HEK293 (cell line): ENCODE data around the gene CCNT1.

Experiments
- CTCF ChIA-PET: fragments of 350-600 bp; formaldehyde crosslinking; extraction: SDS; loops from one replicate; lab custom pipeline; 2021; ENCODE audit warnings: antibody characterized with exemption; lab: Yijun Ruan, JAX
- POLR2A ChIA-PET: fragments of 300-600 bp; formaldehyde crosslinking; extraction: SDS; loops from one replicate; lab custom pipeline; 2020; ENCODE audit warnings: antibody characterized with exemption, inconsistent platforms; lab: Yijun Ruan, JAX
- H3K27ac ChIP-seq: fragments of 200-500 bp; sonication (Bioruptor generic); 2 replicates; pipeline ENCODE4 v1.5.1; 2014; ENCODE audit warnings: low read depth, low read length, control low read depth, inconsistent platforms; ENCODE audit errors: extremely low read depth
- H3K36me3 ChIP-seq, 2 experiments: fragments of 200-500 bp in 1 of 2; sonication (Bioruptor generic) in 1 of 2; 1 replicate in 1 of 2; 2 replicates in 1 of 2; pipeline ENCODE4 v1.5.1; 2014 to 2017; ENCODE audit warnings: inconsistent platforms in 2 of 2, low read length in 2 of 2; ENCODE audit not compliant: control insufficient read depth in 2 of 2, insufficient read depth in 1 of 2
- H3K4me1 ChIP-seq: fragments of 200-500 bp; sonication (Bioruptor generic); 2 replicates; pipeline ENCODE4 v1.5.1; 2014; ENCODE audit warnings: mild to moderate bottlenecking, low read length, inconsistent platforms; ENCODE audit not compliant: control insufficient read depth, insufficient read depth
- H3K4me3 ChIP-seq: 2 replicates; pipeline ENCODE4 v1.5.1; 2011; ENCODE audit warnings: low read depth, mild to moderate bottlenecking, control low read depth, low read length, moderate library complexity
- H3K9me3 ChIP-seq: fragments of 200-500 bp; sonication (Bioruptor generic); 2 replicates; pipeline ENCODE4 v1.5.1; 2014; ENCODE audit warnings: low read depth, low read length, inconsistent platforms; ENCODE audit not compliant: control insufficient read depth, insufficient read depth
- BCL6B ChIP-seq: fragments of 450-650 bp; formaldehyde crosslinking; IDR thresholded peaks from 2 replicates; pipeline ENCODE4 v1.5.1; 2017; ENCODE audit warnings: missing biosample characterization, missing genetic modification characterization
- GLIS1 ChIP-seq: fragments of 450-650 bp; formaldehyde crosslinking; IDR thresholded peaks from 2 replicates; pipeline ENCODE4 v1.5.1; 2016; ENCODE audit warnings: missing biosample characterization, missing genetic modification characterization
- KLF9 ChIP-seq: fragments of 450-650 bp; formaldehyde crosslinking; IDR thresholded peaks from 2 replicates; pipeline ENCODE4 v1.5.1; 2016; ENCODE audit warnings: missing biosample characterization, missing genetic modification characterization, low read depth
- RBAK ChIP-seq: fragments of 450-650 bp; formaldehyde crosslinking; IDR thresholded peaks from 2 replicates; pipeline ENCODE4 v1.5.1; 2016; ENCODE audit warnings: missing biosample characterization, missing genetic modification characterization
- SCRT1 ChIP-seq: fragments of 450-650 bp; formaldehyde crosslinking; IDR thresholded peaks from 2 replicates; pipeline ENCODE4 v1.5.1; 2016; ENCODE audit warnings: missing biosample characterization, missing genetic modification characterization, borderline replicate concordance
- SCRT2 ChIP-seq: fragments of 450-650 bp; formaldehyde crosslinking; IDR thresholded peaks from 2 replicates; pipeline ENCODE4 v1.5.1; 2016; ENCODE audit warnings: missing biosample characterization, missing genetic modification characterization
- ZBTB21 ChIP-seq: fragments of 450-650 bp; formaldehyde crosslinking; IDR thresholded peaks from 2 replicates; pipeline ENCODE4 v1.5.1; 2017; ENCODE audit warnings: missing biosample characterization, missing genetic modification characterization
- ZFP37 ChIP-seq: fragments of 450-650 bp; formaldehyde crosslinking; IDR thresholded peaks from 2 replicates; pipeline ENCODE4 v1.5.1; 2016; ENCODE audit warnings: missing biosample characterization, missing genetic modification characterization
- ZFP41 ChIP-seq: fragments of 450-650 bp; formaldehyde crosslinking; IDR thresholded peaks from 2 replicates; pipeline ENCODE4 v1.5.1; 2016; ENCODE audit warnings: missing biosample characterization, missing genetic modification characterization, borderline replicate concordance
- ZNF10 ChIP-seq: fragments of 450-650 bp; formaldehyde crosslinking; IDR thresholded peaks from 2 replicates; pipeline ENCODE4 v1.5.1; 2017; ENCODE audit warnings: missing biosample characterization, missing genetic modification characterization
- ZNF140 ChIP-seq: fragments of 450-650 bp; formaldehyde crosslinking; IDR thresholded peaks from 2 replicates; pipeline ENCODE4 v1.5.1; 2016; ENCODE audit warnings: missing biosample characterization, missing genetic modification characterization
- ZNF202 ChIP-seq: fragments of 450-650 bp; formaldehyde crosslinking; IDR thresholded peaks from 2 replicates; pipeline ENCODE4 v1.5.1; 2016; ENCODE audit warnings: missing biosample characterization, missing genetic modification characterization, borderline replicate concordance
- ZNF302 ChIP-seq: fragments of 450-650 bp; formaldehyde crosslinking; IDR thresholded peaks from 2 replicates; pipeline ENCODE4 v1.5.1; 2016; ENCODE audit warnings: missing biosample characterization, missing genetic modification characterization, low read depth
- ZNF324 ChIP-seq: fragments of 450-650 bp; formaldehyde crosslinking; IDR thresholded peaks from 2 replicates; pipeline ENCODE4 v1.5.1; 2016; ENCODE audit warnings: missing biosample characterization, missing genetic modification characterization
- ZNF335 ChIP-seq: fragments of 450-650 bp; formaldehyde crosslinking; conservative IDR thresholded peaks from 2 replicates; pipeline ENCODE4 v1.5.1; 2016; ENCODE audit warnings: missing biosample characterization, missing genetic modification characterization
- ZNF354C ChIP-seq: fragments of 450-650 bp; formaldehyde crosslinking; IDR thresholded peaks from 2 replicates; pipeline ENCODE4 v1.5.1; 2016; ENCODE audit warnings: missing biosample characterization, missing genetic modification characterization, low read depth, borderline replicate concordance
- ZNF416 ChIP-seq: fragments of 450-650 bp; formaldehyde crosslinking; IDR thresholded peaks from 2 replicates; pipeline ENCODE4 v1.5.1; 2016; ENCODE audit warnings: missing biosample characterization, missing genetic modification characterization
- ZNF433 ChIP-seq: fragments of 450-650 bp; formaldehyde crosslinking; IDR thresholded peaks from 2 replicates; pipeline ENCODE4 v1.5.1; 2016; ENCODE audit warnings: missing biosample characterization, missing genetic modification characterization, low read depth
- ZNF501 ChIP-seq: fragments of 450-650 bp; formaldehyde crosslinking; IDR thresholded peaks from 2 replicates; pipeline ENCODE4 v1.5.1; 2016; ENCODE audit warnings: missing biosample characterization, missing genetic modification characterization
- ZNF530 ChIP-seq: fragments of 450-650 bp; formaldehyde crosslinking; IDR thresholded peaks from 2 replicates; pipeline ENCODE4 v1.5.1; 2016; ENCODE audit warnings: low read depth, missing biosample characterization, missing genetic modification characterization
- ZNF600 ChIP-seq: fragments of 450-650 bp; formaldehyde crosslinking; IDR thresholded peaks from 2 replicates; pipeline ENCODE4 v1.5.1; 2016; ENCODE audit warnings: missing biosample characterization, missing genetic modification characterization
- ZNF677 ChIP-seq: fragments of 450-650 bp; IDR thresholded peaks from 2 replicates; pipeline ENCODE4 v1.5.0; 2018; ENCODE audit warnings: missing biosample characterization, mild to moderate bottlenecking, missing genetic modification characterization, moderate library complexity
- ZNF777 ChIP-seq: fragments of 450-650 bp; formaldehyde crosslinking; IDR thresholded peaks from 2 replicates; pipeline ENCODE4 v1.5.1; 2017; ENCODE audit warnings: missing biosample characterization, missing genetic modification characterization, borderline replicate concordance
- ZNF792 ChIP-seq: fragments of 450-650 bp; formaldehyde crosslinking; IDR thresholded peaks from 2 replicates; pipeline ENCODE4 v1.5.1; 2016; ENCODE audit warnings: missing biosample characterization, missing genetic modification characterization
- ZSCAN23 ChIP-seq: fragments of 450-650 bp; formaldehyde crosslinking; IDR thresholded peaks from 2 replicates; pipeline ENCODE4 v1.5.1; 2016; ENCODE audit warnings: missing biosample characterization, missing genetic modification characterization
- ZSCAN4 ChIP-seq: fragments of 450-650 bp; formaldehyde crosslinking; IDR thresholded peaks from 2 replicates; pipeline ENCODE4 v1.5.1; 2017; ENCODE audit warnings: missing biosample characterization, missing genetic modification characterization
- TF ChIP-seq, protein P1 (sequence below): fragments of 450-650 bp; formaldehyde crosslinking; IDR thresholded peaks from 2 replicates; pipeline ENCODE4; 2016; ENCODE audit warnings: missing biosample characterization, missing genetic modification characterization
- TF ChIP-seq, protein P2 (sequence below): fragments of 450-650 bp; formaldehyde crosslinking; IDR thresholded peaks from 2 replicates; pipeline ENCODE4 v1.5.1; 2016; ENCODE audit warnings: missing biosample characterization, missing genetic modification characterization

CCNT1 gene

DNA sequence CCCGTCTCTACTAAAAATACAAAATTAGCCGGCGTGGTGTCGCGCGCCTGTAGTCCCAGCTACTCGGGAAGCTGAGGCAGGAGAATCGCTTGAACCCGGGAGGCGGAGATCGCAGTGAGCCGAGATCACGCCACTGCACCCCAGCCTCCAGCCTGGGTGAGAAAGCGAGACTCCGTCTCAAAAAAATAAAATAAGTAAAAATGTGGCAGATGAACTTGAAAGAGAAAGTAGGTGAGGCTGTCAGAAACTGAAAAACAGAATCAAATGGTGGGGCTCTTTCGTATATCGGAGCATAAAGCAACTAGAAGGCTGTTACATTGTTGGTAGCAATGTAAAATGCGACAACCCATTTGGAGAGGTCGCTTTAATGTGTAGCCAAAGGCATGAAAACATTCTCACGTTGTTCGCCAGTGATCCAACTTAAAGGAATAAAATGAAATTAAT is 767 bp upstream of the CCNT1 start (continued):
- TF ChIP-seq SCRT1 (tag by site-specific recombination) (peak; percentile 6; the same call in 1 of the 2 replicates), ZNF501 (tag by site-specific recombination) (peak; percentile 88), ZNF433 (tag by site-specific recombination) (no peak), ZFP41 (tag by site-specific recombination) (no peak), ZNF324 (peak; percentile 13; the same call in 1 of the 2 replicates), ZNF302 (tag by site-specific recombination) (no peak)

GRCh38 chr12:48716168-48716492 is 377 bp downstream of the CCNT1 start:
- peaks cover 27 to 36% of the 10 kb centered on the region in 2 experiments for H3K36me3 ChIP-seq
- peak overlapping the region; percentile 85 for H3K27ac ChIP-seq
- CTCF ChIA-PET = no interaction called here
- TF ChIP-seq ZNF10 (tag by site-specific recombination) = no peak
- TF ChIP-seq GLIS1 (tag by site-specific recombination) = no peak
- 0 out of 2 replicates have a peak, but pooled peaks have one; percentile 77 for TF ChIP-seq ZFP37
- TF ChIP-seq ZSCAN4 = 0 out of 2 replicates have a peak, but pooled peaks have one; percentile 10
- TF ChIP-seq ZNF792 (tag by site-specific recombination) = 0 out of 2 replicates have a peak, but pooled peaks have one; percentile 44
- no peak for TF ChIP-seq ZNF335 (tag by site-specific recombination)
- TF ChIP-seq, all 188 proteins: peak for 3
- H3K4me3 ChIP-seq = peak overlapping the region; percentile 58
- 0 out of 2 replicates have a peak, but pooled peaks cover 2% of the 10 kb centered on the region for H3K4me1 ChIP-seq
- no peaks in the 10 kb centered on the region for H3K9me3 ChIP-seq
- POLR2A ChIA-PET = interaction anchor here (0.6 to 1.8 kb wide), 2 partner anchors 73 to 142 kb away, joined by 4 to 6 read pairs; partner anchors contain the start of gene ADCY6

GRCh38 chr12:48712209-48712608 is 4.3 kb downstream of the CCNT1 start:
- no peak overlapping the region for H3K4me3 ChIP-seq
- ChIA-PET CTCF (no interaction called here), POLR2A (interaction anchor here (0.6 kb wide), 1 partner anchor 673 kb away, joined by 4 read pairs; no protein-coding TSS in a partner anchor)
- H3K36me3 ChIP-seq = peaks cover 56 to 65% of the 10 kb centered on the region in 2 experiments
- H3K4me1 ChIP-seq = 0 out of 2 replicates have a peak, but pooled peaks cover 2% of the 10 kb centered on the region
- no peaks in the 10 kb centered on the region for H3K9me3 ChIP-seq
- H3K27ac ChIP-seq = no peak overlapping the region
- TF ChIP-seq ZNF600 (tag by site-specific recombination) (no peak), RBAK (tag by site-specific recombination) (no peak), BCL6B (tag by site-specific recombination) (no peak), ZNF354C (tag by site-specific recombination) (no peak), ZNF777 (tag by site-specific recombination) (no peak), ZBTB21 (no peak), ZNF416 (tag by site-specific recombination) (no peak), SCRT2 (tag by site-specific recombination) (no peak), ZSCAN23 (tag by site-specific recombination) (no peak), ZNF140 (tag by site-specific recombination) (no peak), ZNF202 (tag by site-specific recombination) (no peak), ZNF677 (tag by site-specific recombination) (no peak), ZNF530 (tag by site-specific recombination) (no peak), KLF9 (tag by site-specific recombination) (no peak)
- TF ChIP-seq, protein P1, sequence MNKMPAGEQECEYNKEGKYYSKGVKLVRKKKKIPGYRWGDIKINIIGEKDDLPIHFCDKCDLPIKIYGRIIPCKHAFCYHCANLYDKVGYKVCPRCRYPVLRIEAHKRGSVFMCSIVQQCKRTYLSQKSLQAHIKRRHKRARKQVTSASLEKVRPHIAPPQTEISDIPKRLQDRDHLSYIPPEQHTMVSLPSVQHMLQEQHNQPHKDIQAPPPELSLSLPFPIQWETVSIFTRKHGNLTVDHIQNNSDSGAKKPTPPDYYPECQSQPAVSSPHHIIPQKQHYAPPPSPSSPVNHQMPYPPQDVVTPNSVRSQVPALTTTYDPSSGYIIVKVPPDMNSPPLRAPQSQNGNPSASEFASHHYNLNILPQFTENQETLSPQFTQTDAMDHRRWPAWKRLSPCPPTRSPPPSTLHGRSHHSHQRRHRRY (tag by site-specific recombination) = no peak
- TF ChIP-seq, protein P2, sequence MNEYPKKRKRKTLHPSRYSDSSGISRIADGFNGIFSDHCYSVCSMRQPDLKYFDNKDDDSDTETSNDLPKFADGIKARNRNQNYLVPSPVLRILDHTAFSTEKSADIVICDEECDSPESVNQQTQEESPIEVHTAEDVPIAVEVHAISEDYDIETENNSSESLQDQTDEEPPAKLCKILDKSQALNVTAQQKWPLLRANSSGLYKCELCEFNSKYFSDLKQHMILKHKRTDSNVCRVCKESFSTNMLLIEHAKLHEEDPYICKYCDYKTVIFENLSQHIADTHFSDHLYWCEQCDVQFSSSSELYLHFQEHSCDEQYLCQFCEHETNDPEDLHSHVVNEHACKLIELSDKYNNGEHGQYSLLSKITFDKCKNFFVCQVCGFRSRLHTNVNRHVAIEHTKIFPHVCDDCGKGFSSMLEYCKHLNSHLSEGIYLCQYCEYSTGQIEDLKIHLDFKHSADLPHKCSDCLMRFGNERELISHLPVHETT (tag by site-specific recombination) = no peak
